Measurements from ENCODE around the gene ZFP92.
"Not testable (repeated sequence)": the region's sequence is repeated elsewhere in the genome, so short reads cannot be mapped to it uniquely, and the experiment has no call there.

Gene ZFP92

GRCh38 chrX:153411255-153411987 lies at the start of gene ZFP92:
ZFP92 (plus strand) TSS chrX:153411472; CDS start chrX:153418323, 6,851 bp downstream.
- DNase-seq = peak; percentile 55

GRCh38 chrX:153361781-153362397 lies 49.4 kb upstream of the ZFP92 start:
- DNase-seq = no peak

- no peak for DNase-seq
Observed at GRCh38 chrX:153365670-153366069, 45.6 kb upstream of the ZFP92 start.

GRCh38 chrX:153366119-153366518 lies 45.2 kb upstream of the ZFP92 start:
- no peak for DNase-seq

- no peak for DNase-seq
Observed at GRCh38 chrX:153366878-153367538, 44.3 kb upstream of the ZFP92 start.

GRCh38 chrX:153370293-153371055 lies 40.8 kb upstream of the ZFP92 start:
- DNase-seq = no peak

- DNase-seq = no peak
Observed at GRCh38 chrX:153371256-153371655, 40.0 kb upstream of the ZFP92 start.

GRCh38 chrX:153372949-153373348 lies 38.3 kb upstream of the ZFP92 start:
- no peak for DNase-seq

GRCh38 chrX:153374426-153374825 lies 36.8 kb upstream of the ZFP92 start:
- DNase-seq = no peak

- DNase-seq = no peak
Observed at GRCh38 chrX:153375571-153375970, 35.7 kb upstream of the ZFP92 start.

GRCh38 chrX:153377727-153378126 lies 33.5 kb upstream of the ZFP92 start:
- DNase-seq = no peak

GRCh38 chrX:153378607-153379006 lies 32.7 kb upstream of the ZFP92 start:
- DNase-seq = no peak

- DNase-seq = no peak
Observed at GRCh38 chrX:153379508-153379907, 31.8 kb upstream of the ZFP92 start.

GRCh38 chrX:153379971-153380581 lies 31.2 kb upstream of the ZFP92 start:
- no peak for DNase-seq

- no peak for DNase-seq
Observed at GRCh38 chrX:153380691-153381090, 30.6 kb upstream of the ZFP92 start.

- no peak for DNase-seq
Observed at GRCh38 chrX:153381684-153382532, 29.4 kb upstream of the ZFP92 start.

- no peak for DNase-seq
Observed at GRCh38 chrX:153382563-153383482, 28.4 kb upstream of the ZFP92 start.

- no peak for DNase-seq
Observed at GRCh38 chrX:153384390-153384789, 26.9 kb upstream of the ZFP92 start.

GRCh38 chrX:153384973-153385372 lies 26.3 kb upstream of the ZFP92 start:
- DNase-seq = not testable (repeated sequence)

- no peak for DNase-seq
Observed at GRCh38 chrX:153386097-153386496, 25.2 kb upstream of the ZFP92 start.

- DNase-seq = no peak
Observed at GRCh38 chrX:153387345-153387744, 23.9 kb upstream of the ZFP92 start.
